HFF-Myc (cell line): ENCODE data around the gene TGM6.

Source experiments
- DNase-seq: peaks from one replicate; pipeline ENCODE4 v3.0.0-alpha.2; 2011; ENCODE audit warnings: low read depth; ENCODE audit errors: extremely low read depth
- H3K4me3 ChIP-seq: replicated peaks from 2 replicates; pipeline ENCODE4 v1.5.1; 2011; ENCODE audit warnings: low read depth, mild to moderate bottlenecking, control low read depth, low read length
- CTCF ChIP-seq: IDR thresholded peaks from 2 replicates; pipeline ENCODE4 v1.5.1; 2012; ENCODE audit warnings: mild to moderate bottlenecking, low read depth, low read length, control low read depth; ENCODE audit errors: missing control alignments

Gene TGM6

GRCh38 chr20:2336471-2336870 lies 44.2 kb upstream of the TGM6 start:
- no peak for DNase-seq
- TF ChIP-seq CTCF: no peak
- no peak overlapping the region for H3K4me3 ChIP-seq

- H3K4me3 ChIP-seq: no peak overlapping the region
- TF ChIP-seq CTCF: no peak
- no peak for DNase-seq
These were observed 43.6 kb upstream of the TGM6 start for GRCh38 chr20:2337142-2337541.

- TF ChIP-seq CTCF: no peak
- DNase-seq: no peak
- H3K4me3 ChIP-seq: no peak overlapping the region
These were observed 42.2 kb upstream of the TGM6 start for GRCh38 chr20:2338411-2339066.

GRCh38 chr20:2340136-2340535 lies 40.6 kb upstream of the TGM6 start:
- no peak for TF ChIP-seq CTCF
- no peak overlapping the region for H3K4me3 ChIP-seq
- no peak for DNase-seq

- no peak for TF ChIP-seq CTCF
- no peak for DNase-seq
- no peak overlapping the region for H3K4me3 ChIP-seq
These were observed 39.9 kb upstream of the TGM6 start for GRCh38 chr20:2340823-2341222.

- no peak for TF ChIP-seq CTCF
- H3K4me3 ChIP-seq: no peak overlapping the region
- no peak for DNase-seq
These were observed 39.4 kb upstream of the TGM6 start for GRCh38 chr20:2341336-2341735.

GRCh38 chr20:2342243-2342642 lies 38.5 kb upstream of the TGM6 start:
- H3K4me3 ChIP-seq: no peak overlapping the region
- no peak for TF ChIP-seq CTCF
- DNase-seq: no peak
